OCI-LY1 (cell line): ENCODE data around the gene ZNF185.

ENCODE experiments used
- H2AFZ ChIP-seq: fragments of 200-600 bp; sonication (generic), shearing (Covaris generic); 2 replicates; pipeline ENCODE4 v1.6.0; 2014; ENCODE audit warnings: antibody characterized with exemption, mild to moderate bottlenecking, low read length
- H3F3A ChIP-seq: fragments of 200-600 bp; sonication (generic), shearing (Covaris generic); 2 replicates; pipeline ENCODE4 v1.6.0; 2014; ENCODE audit warnings: mild to moderate bottlenecking, antibody characterized with exemption, low read length, moderate library complexity; ENCODE audit not compliant: insufficient read depth
- H3K27ac ChIP-seq: fragments of 200-600 bp; sonication (generic); 2 replicates; pipeline ENCODE4 v1.5.1; 2014; ENCODE audit warnings: low read length, mixed run types, mild to moderate bottlenecking, low read depth; ENCODE audit not compliant: poor library complexity, severe bottlenecking
- H3K27me3 ChIP-seq: fragments of 200-600 bp; sonication (generic); 2 replicates; pipeline ENCODE4 v1.6.0; 2014; ENCODE audit warnings: antibody characterized with exemption, mild to moderate bottlenecking, low read length, moderate library complexity; ENCODE audit not compliant: insufficient read depth
- H3K36me3 ChIP-seq: fragments of 200-600 bp; sonication (generic); 2 replicates; pipeline ENCODE4 v1.6.1; 2014; ENCODE audit warnings: mild to moderate bottlenecking, antibody characterized with exemption, low read length, moderate library complexity, mixed read lengths; ENCODE audit not compliant: insufficient read depth
- H3K4me1 ChIP-seq: fragments of 200-600 bp; sonication (generic); 2 replicates; pipeline ENCODE4 v1.5.1; 2014; ENCODE audit warnings: mild to moderate bottlenecking, low read length, moderate library complexity; ENCODE audit not compliant: insufficient read depth, severe bottlenecking
- H3K4me2 ChIP-seq: fragments of 200-600 bp; sonication (generic), shearing (Covaris generic); 2 replicates; pipeline ENCODE4 v1.6.1; 2014; ENCODE audit warnings: low read length
- H3K4me3 ChIP-seq: fragments of 200-600 bp; sonication (generic); 2 replicates; pipeline ENCODE4 v1.5.1; 2014; ENCODE audit warnings: low read length, low read depth, mild to moderate bottlenecking, mixed read lengths; ENCODE audit not compliant: poor library complexity, severe bottlenecking
- H3K79me2 ChIP-seq: fragments of 200-600 bp; shearing (Covaris generic); 2 replicates; pipeline ENCODE4 v1.6.1; 2016; ENCODE audit warnings: mixed run types, low read length, mixed read lengths; ENCODE audit not compliant: insufficient read depth
- H3K9ac ChIP-seq: fragments of 200-600 bp; sonication (generic), shearing (Covaris generic); 2 replicates; pipeline ENCODE4 v1.6.1; 2014; ENCODE audit warnings: mild to moderate bottlenecking, low read length, mixed read lengths
- H3K9me2 ChIP-seq: fragments of 200-600 bp; sonication (generic), shearing (Covaris generic); 2 replicates; pipeline ENCODE4 v1.6.1; 2014; ENCODE audit warnings: low read depth, mild to moderate bottlenecking, low read length, mixed read lengths
- H3K9me3 ChIP-seq: fragments of 200-600 bp; shearing (Covaris generic); 2 replicates; pipeline ENCODE4 v1.6.1; 2014; ENCODE audit warnings: low read length, mixed read lengths
- H4K20me1 ChIP-seq: fragments of 200-600 bp; sonication (generic), shearing (Covaris generic); 2 replicates; pipeline ENCODE4 v1.6.0; 2016; ENCODE audit warnings: mild to moderate bottlenecking, low read length; ENCODE audit not compliant: insufficient read depth
- EZH2 ChIP-seq: fragments of 200-600 bp; sonication (generic), shearing (Covaris generic); IDR thresholded peaks from 2 replicates; pipeline ENCODE4 v1.8.0; 2017; ENCODE audit warnings: borderline replicate concordance, mixed run types, mild to moderate bottlenecking, antibody characterized with exemption, low read length, moderate library complexity, mixed read lengths
- TF ChIP-seq, protein P1 (sequence below): fragments of 200-600 bp; sonication (generic), shearing (Covaris generic); IDR thresholded peaks from 2 replicates; pipeline ENCODE4 v1.5.1; 2017; ENCODE audit warnings: mild to moderate bottlenecking, antibody characterized with exemption, low read length, moderate library complexity, mixed read lengths

The ZNF185 gene

DNA sequence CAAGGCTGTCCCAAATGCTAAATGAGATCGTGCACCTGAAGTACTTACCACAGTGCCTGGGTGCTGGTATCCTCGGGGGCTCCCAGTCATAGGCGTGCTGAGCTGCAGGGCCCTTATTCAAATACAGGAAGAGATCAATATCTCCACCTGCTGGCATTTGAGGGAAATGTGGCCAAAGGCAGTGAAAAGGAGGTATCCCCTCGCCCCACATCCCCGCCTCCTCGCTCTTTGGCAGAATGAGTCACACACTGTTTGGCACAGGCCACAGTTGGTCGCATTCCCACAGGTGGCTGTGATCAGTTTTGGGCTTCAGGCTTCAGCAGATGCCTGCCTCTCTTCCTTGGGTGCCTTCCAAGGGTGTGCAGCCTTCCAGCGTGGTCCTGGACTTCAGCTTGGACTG is 28.4 kb downstream of the ZNF185 start:
- no peak for TF ChIP-seq EZH2
- TF ChIP-seq, protein P1, sequence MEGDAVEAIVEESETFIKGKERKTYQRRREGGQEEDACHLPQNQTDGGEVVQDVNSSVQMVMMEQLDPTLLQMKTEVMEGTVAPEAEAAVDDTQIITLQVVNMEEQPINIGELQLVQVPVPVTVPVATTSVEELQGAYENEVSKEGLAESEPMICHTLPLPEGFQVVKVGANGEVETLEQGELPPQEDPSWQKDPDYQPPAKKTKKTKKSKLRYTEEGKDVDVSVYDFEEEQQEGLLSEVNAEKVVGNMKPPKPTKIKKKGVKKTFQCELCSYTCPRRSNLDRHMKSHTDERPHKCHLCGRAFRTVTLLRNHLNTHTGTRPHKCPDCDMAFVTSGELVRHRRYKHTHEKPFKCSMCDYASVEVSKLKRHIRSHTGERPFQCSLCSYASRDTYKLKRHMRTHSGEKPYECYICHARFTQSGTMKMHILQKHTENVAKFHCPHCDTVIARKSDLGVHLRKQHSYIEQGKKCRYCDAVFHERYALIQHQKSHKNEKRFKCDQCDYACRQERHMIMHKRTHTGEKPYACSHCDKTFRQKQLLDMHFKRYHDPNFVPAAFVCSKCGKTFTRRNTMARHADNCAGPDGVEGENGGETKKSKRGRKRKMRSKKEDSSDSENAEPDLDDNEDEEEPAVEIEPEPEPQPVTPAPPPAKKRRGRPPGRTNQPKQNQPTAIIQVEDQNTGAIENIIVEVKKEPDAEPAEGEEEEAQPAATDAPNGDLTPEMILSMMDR = peak; percentile 45
- Histone ChIP-seq H3K27me3 (no peaks in the 10 kb centered on the region), H3K9me3 (no peaks in the 10 kb centered on the region), H4K20me1 (no peaks in the 10 kb centered on the region), H2AFZ (no peak overlapping the region), H3F3A (no peaks in the 10 kb centered on the region), H3K27ac (no peak overlapping the region), H3K79me2 (no peaks in the 10 kb centered on the region), H3K4me1 (no peaks in the 10 kb centered on the region), H3K4me3 (no peak overlapping the region), H3K9ac (no peak overlapping the region), H3K36me3 (no peaks in the 10 kb centered on the region), H3K9me2 (no peaks in the 10 kb centered on the region), H3K4me2 (no peak overlapping the region)

DNA sequence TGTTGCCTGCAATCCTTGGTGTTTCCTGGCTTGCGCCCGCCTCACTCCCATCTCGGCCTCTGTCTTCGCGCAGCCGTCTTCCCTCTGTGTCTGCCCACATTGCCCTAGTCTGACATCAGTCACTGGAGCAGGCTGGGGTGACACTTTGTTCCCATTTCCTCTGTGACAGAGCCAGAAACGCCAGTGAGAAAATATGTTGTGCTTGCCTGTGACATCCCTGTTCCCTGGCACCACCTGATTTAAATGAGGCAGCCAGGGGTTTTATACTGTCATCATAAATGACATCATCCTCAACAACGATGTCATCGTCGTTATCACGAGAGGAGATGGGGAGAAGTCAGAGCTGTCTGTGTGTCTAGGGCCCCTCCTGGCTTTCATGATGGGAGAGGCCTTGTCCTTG is 29.1 kb downstream of the ZNF185 start:
- H4K20me1 ChIP-seq = no peaks in the 10 kb centered on the region
- H3K4me1 ChIP-seq = no peaks in the 10 kb centered on the region
- H3K9me2 ChIP-seq = no peaks in the 10 kb centered on the region
- no peaks in the 10 kb centered on the region for H3K79me2 ChIP-seq
- no peaks in the 10 kb centered on the region for H3K27me3 ChIP-seq
- TF ChIP-seq EZH2 = no peak
- TF ChIP-seq, protein P1 = no peak
- H3K4me2 ChIP-seq = no peak overlapping the region
- H3F3A ChIP-seq = no peaks in the 10 kb centered on the region
- no peak overlapping the region for H3K4me3 ChIP-seq
- H3K9me3 ChIP-seq = no peaks in the 10 kb centered on the region
- H3K36me3 ChIP-seq = no peaks in the 10 kb centered on the region
- H3K27ac ChIP-seq = no peak overlapping the region
- H3K9ac ChIP-seq = no peak overlapping the region
- no peak overlapping the region for H2AFZ ChIP-seq

DNA sequence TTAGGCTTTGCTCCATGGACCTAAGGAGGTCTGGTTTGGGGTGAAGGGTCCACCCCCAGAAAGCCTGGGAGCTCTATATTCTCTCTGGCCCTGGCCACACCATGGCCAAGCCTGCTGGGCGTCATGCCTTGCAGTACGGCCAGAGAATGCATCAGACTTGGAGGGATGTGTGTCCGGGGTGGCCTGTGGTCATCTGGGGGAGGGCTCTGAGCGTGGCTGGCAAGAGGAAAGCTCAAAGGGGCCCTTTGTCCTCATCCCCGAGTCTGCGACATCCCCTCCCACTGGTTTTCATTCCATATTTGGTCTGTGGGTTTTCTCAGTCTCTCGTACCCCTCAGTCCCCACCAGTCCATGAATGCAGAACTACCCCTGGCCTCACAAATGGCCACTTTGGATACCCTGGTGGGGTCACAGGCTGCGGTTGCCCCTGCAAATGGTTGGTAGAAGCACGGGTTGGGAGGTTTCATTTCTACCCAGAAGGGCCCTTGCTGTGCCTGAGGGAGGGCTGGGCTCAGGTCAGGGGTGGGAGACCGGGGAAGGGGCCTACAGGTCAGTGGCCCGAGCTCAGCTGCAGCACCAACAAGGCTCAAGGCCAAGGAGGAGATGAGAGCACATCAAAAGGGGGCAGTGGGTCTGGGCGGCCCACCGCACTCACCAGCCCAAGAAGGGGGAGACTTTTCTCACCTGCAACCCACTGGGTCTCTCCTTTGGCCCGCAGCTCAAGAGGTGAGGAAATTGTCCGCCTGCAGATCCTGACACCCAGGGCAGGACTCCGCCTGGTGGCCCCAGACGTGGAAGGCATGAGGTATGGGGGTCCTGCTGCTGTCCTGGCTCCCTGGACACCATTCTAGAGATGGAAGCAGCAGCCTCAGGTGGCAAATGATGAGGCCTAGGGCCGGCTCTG is 30.2 kb downstream of the ZNF185 start:
- Histone ChIP-seq H3K36me3 (no peaks in the 10 kb centered on the region), H3K27me3 (no peaks in the 10 kb centered on the region), H2AFZ (no peak overlapping the region), H3K4me2 (no peak overlapping the region), H3K79me2 (no peaks in the 10 kb centered on the region), H3K9ac (no peak overlapping the region), H3K4me1 (no peaks in the 10 kb centered on the region), H3K27ac (no peak overlapping the region), H3K4me3 (no peak overlapping the region), H3K9me2 (no peaks in the 10 kb centered on the region), H3F3A (no peaks in the 10 kb centered on the region), H3K9me3 (no peaks in the 10 kb centered on the region), H4K20me1 (no peaks in the 10 kb centered on the region)
- TF ChIP-seq, protein P1 = no peak
- no peak for TF ChIP-seq EZH2
